IMR-90 (cell line): Measurements from ENCODE around the gene ELFN1. TPM values are rescaled to one million over a fixed set of nuclear protein-coding genes. Genes with fewer than 3 reads are reported as not detected.

ENCODE experiments used
- ATAC-seq: fragments of 200-7000 bp; cut with Tn5 transposase; 2 replicates; pipeline ENCODE4 v1.9.1; 2020; ENCODE audit warnings: low read depth, mild to moderate bottlenecking, moderate library complexity
- BruUV-seq: library from RNA; stranded (reverse); fragments of 400-500 nt; replicated peaks from 2 replicates; lab custom pipeline; 2021; lab: Mats Ljungman, UMichigan
- CTCF ChIA-PET: fragments of 300-600 bp; formaldehyde crosslinking; extraction: SDS; loops from one replicate; lab custom pipeline; 2021; ENCODE audit warnings: antibody characterized with exemption; lab: Yijun Ruan, JAX
- POLR2A ChIA-PET: fragments of 300-600 bp; sonication (Branson Sonifier 250); formaldehyde crosslinking; loops from one replicate; lab custom pipeline; 2022; ENCODE audit warnings: antibody characterized with exemption; ENCODE audit not compliant: unreplicated experiment; lab: Charles Lee
- DNase-seq: peaks from one replicate; pipeline ENCODE4 v3.0.0; 2013
- H2AFZ ChIP-seq: replicated peaks from 2 replicates; pipeline ENCODE3; 2013; ENCODE audit warnings: low read length, mild to moderate bottlenecking; ENCODE audit not compliant: poor library complexity
- H2AK5ac ChIP-seq: 2 replicates; pipeline ENCODE4 v1.6.1; 2013; ENCODE audit warnings: low read depth, low read length, inconsistent platforms
- H2AK9ac ChIP-seq: replicated peaks from 2 replicates; pipeline ENCODE3; 2013; ENCODE audit warnings: mild to moderate bottlenecking, low read depth, low read length, moderate library complexity; ENCODE audit not compliant: poor library complexity
- H2BK120ac ChIP-seq: 2 replicates; pipeline ENCODE4 v1.6.1; 2013; ENCODE audit warnings: low read depth, low read length, inconsistent platforms
- H2BK15ac ChIP-seq: 3 replicates; pipeline ENCODE4 v1.6.1; 2013; ENCODE audit warnings: low read depth, low read length, inconsistent platforms
- H2BK20ac ChIP-seq: 2 replicates; pipeline ENCODE4 v1.6.1; 2013; ENCODE audit warnings: low read depth, mild to moderate bottlenecking, inconsistent platforms, low read length, moderate library complexity
- H2BK5ac ChIP-seq: 2 replicates; pipeline ENCODE4 v1.6.1; 2013; ENCODE audit warnings: mild to moderate bottlenecking, low read depth, low read length, inconsistent platforms; ENCODE audit not compliant: poor library complexity, severe bottlenecking
- H3K14ac ChIP-seq: replicated peaks from 2 replicates; pipeline ENCODE4 v1.6.1; 2013; ENCODE audit warnings: low read depth, low read length, inconsistent platforms
- H3K18ac ChIP-seq: 2 replicates; pipeline ENCODE4 v1.6.1; 2013; ENCODE audit warnings: low read depth, low read length, control low read depth
- H3K23ac ChIP-seq: 2 replicates; pipeline ENCODE4 v1.6.1; 2013; ENCODE audit warnings: low read depth, low read length, inconsistent platforms
- H3K27ac ChIP-seq: 2 replicates; pipeline ENCODE4 v1.5.1; 2013; ENCODE audit warnings: mild to moderate bottlenecking, control low read depth, low read length; ENCODE audit not compliant: insufficient read depth
- H3K27me3 ChIP-seq: 2 replicates; pipeline ENCODE4 v1.6.1; 2013; ENCODE audit warnings: low read length; ENCODE audit not compliant: control insufficient read depth, insufficient read depth
- H3K36me3 ChIP-seq: 2 replicates; pipeline ENCODE4 v1.6.1; 2013; ENCODE audit warnings: low read length, mixed read lengths; ENCODE audit not compliant: control insufficient read depth, insufficient read depth
- H3K4ac ChIP-seq: 2 replicates; pipeline ENCODE4 v1.6.1; 2013; ENCODE audit warnings: low read depth, low read length, inconsistent platforms
- H3K4me1 ChIP-seq: 2 replicates; pipeline ENCODE4 v1.6.1; 2013; ENCODE audit warnings: low read length, mixed read lengths; ENCODE audit not compliant: control insufficient read depth, insufficient read depth
- H3K4me2 ChIP-seq: 2 replicates; pipeline ENCODE4 v1.6.1; 2013; ENCODE audit warnings: low read depth, mild to moderate bottlenecking, control low read depth, low read length, moderate library complexity
- H3K4me3 ChIP-seq: 2 replicates; pipeline ENCODE4 v1.5.1; 2013; ENCODE audit warnings: low read depth, mild to moderate bottlenecking, control low read depth, low read length, moderate library complexity; ENCODE audit not compliant: insufficient read depth
- H3K56ac ChIP-seq: 2 replicates; pipeline ENCODE4 v1.6.1; 2013; ENCODE audit warnings: low read length, inconsistent platforms; ENCODE audit not compliant: insufficient read depth; ENCODE audit errors: extremely low read depth
- H3K79me1 ChIP-seq, 2 experiments: 2 replicates each; pipeline ENCODE4 v1.6.1; 2013; ENCODE audit warnings: low read length in 2 of 2, inconsistent platforms in 1 of 2, low read depth in 1 of 2
- H3K9ac ChIP-seq: 2 replicates; pipeline ENCODE4 v1.6.1; 2013; ENCODE audit warnings: low read depth, low read length, control low read depth
- H3K9me1 ChIP-seq: 2 replicates; pipeline ENCODE4 v1.6.1; 2013; ENCODE audit warnings: low read length, inconsistent platforms; ENCODE audit not compliant: insufficient read depth
- H3K9me3 ChIP-seq: 2 replicates; pipeline ENCODE4 v1.6.1; 2013; ENCODE audit warnings: low read length; ENCODE audit not compliant: control insufficient read depth, insufficient read depth
- H4K20me1 ChIP-seq: 2 replicates; pipeline ENCODE4 v1.6.1; 2013; ENCODE audit warnings: low read length, inconsistent platforms; ENCODE audit not compliant: insufficient read depth
- H4K5ac ChIP-seq: 2 replicates; pipeline ENCODE4 v1.6.1; 2013; ENCODE audit warnings: mild to moderate bottlenecking, low read depth, low read length, control low read depth
- H4K8ac ChIP-seq, 2 experiments: 2 replicates each; pipeline ENCODE4 v1.6.1; 2013; ENCODE audit warnings: low read depth in 2 of 2, low read length in 2 of 2, control low read depth in 1 of 2, inconsistent platforms in 1 of 2
- H4K91ac ChIP-seq: 2 replicates; pipeline ENCODE4 v1.6.1; 2013; ENCODE audit warnings: low read depth, low read length, inconsistent platforms; ENCODE audit not compliant: insufficient read depth
- BHLHE40 ChIP-seq: fragments of 150-350 bp; IDR thresholded peaks from 2 replicates; pipeline ENCODE4 v1.6.1; 2016; ENCODE audit warnings: mild to moderate bottlenecking, low read depth, low read length
- CEBPB ChIP-seq: IDR thresholded peaks from 2 replicates; pipeline ENCODE4 v1.6.1; 2012; ENCODE audit warnings: low read depth, low read length, improper control_type of control experiment
- USF2 ChIP-seq: fragments of 150-350 bp; IDR thresholded peaks from 2 replicates; pipeline ENCODE4 v1.6.1; 2017; ENCODE audit warnings: mild to moderate bottlenecking, antibody characterized with exemption, low read length, low read depth
- WGBS, 2 experiments: methylation state at CpG; one replicate each; pipeline versions ENCODE4 v1.1.5 to v1.1.7; 2013; ENCODE audit warnings: missing lambda C conversion rate in 2 of 2; ENCODE audit not compliant: insufficient read length in 1 of 2; ENCODE audit errors: extremely low coverage in 2 of 2; 5-methylcytosine and 5-hydroxymethylcytosine counted together
- dilution Hi-C: fragments of 300-500 bp; cut with HindIII; formaldehyde crosslinking; loops from one replicate; pipeline ENCODE4 v1.14.3; 2018; ENCODE audit warnings: low sequenced_read_pairs; ENCODE audit not compliant: unreplicated experiment
- in situ Hi-C: fragments of 300-500 bp; cut with MboI; formaldehyde crosslinking; loops from 3 replicates; pipeline ENCODE4 v1.14.3; 2019; ENCODE audit warnings: low sequenced_read_pairs, inconsistent platforms, mixed read lengths
- intact Hi-C: fragments of 100-400 bp; cut with micrococcal nuclease; formaldehyde crosslinking; loops from 2 replicates; pipeline ENCODE4 v1.10.0; 2022
- polyA plus RNA-seq, 3 experiments: library from polyadenylated mRNA; depleted of rRNA; stranded (reverse); fragments of >200 nt; gene quantifications; 2 replicates each; pipeline ENCODE4 v1.2.3, GENCODE V29; 2012; ENCODE audit warnings: low replicate concordance in 1 of 3
- total RNA-seq: library from RNA; depleted of rRNA; stranded (reverse); fragments of >200 nt; gene quantifications from 2 replicates; pipeline ENCODE4 v1.2.3, GENCODE V29; 2012
- TF ChIP-seq, protein P1 (sequence below): conservative IDR thresholded peaks from 2 replicates; pipeline ENCODE4 v1.5.1; 2012; ENCODE audit warnings: mild to moderate bottlenecking, low read depth, low read length, improper control_type of control experiment

Gene ELFN1
- total and polyA plus RNA-seq, 2 of the 4 experiments (the other 2 are of a cell fraction): 1.6 to 5.2 TPM

- intact Hi-C loops: no loop called here
- no peak overlapping the region for H4K8ac ChIP-seq
- H2BK20ac ChIP-seq: no peak overlapping the region
- H3K9me3 ChIP-seq: peaks cover under 1% of the 10 kb centered on the region
- H3K9me1 ChIP-seq: no peaks in the 10 kb centered on the region
- no peaks in the 10 kb centered on the region for H4K20me1 ChIP-seq
- H3K4me1 ChIP-seq: no peaks in the 10 kb centered on the region
- TF ChIP-seq, protein P1, sequence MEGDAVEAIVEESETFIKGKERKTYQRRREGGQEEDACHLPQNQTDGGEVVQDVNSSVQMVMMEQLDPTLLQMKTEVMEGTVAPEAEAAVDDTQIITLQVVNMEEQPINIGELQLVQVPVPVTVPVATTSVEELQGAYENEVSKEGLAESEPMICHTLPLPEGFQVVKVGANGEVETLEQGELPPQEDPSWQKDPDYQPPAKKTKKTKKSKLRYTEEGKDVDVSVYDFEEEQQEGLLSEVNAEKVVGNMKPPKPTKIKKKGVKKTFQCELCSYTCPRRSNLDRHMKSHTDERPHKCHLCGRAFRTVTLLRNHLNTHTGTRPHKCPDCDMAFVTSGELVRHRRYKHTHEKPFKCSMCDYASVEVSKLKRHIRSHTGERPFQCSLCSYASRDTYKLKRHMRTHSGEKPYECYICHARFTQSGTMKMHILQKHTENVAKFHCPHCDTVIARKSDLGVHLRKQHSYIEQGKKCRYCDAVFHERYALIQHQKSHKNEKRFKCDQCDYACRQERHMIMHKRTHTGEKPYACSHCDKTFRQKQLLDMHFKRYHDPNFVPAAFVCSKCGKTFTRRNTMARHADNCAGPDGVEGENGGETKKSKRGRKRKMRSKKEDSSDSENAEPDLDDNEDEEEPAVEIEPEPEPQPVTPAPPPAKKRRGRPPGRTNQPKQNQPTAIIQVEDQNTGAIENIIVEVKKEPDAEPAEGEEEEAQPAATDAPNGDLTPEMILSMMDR: no peak
- TF ChIP-seq BHLHE40: no peak
- TF ChIP-seq CEBPB: no peak
- no peak for TF ChIP-seq USF2
- BruUV-seq: no TSS peak
- H2AK5ac ChIP-seq: no peak overlapping the region
- H2BK120ac ChIP-seq: no peak overlapping the region
- ATAC-seq: no peak
- dilution Hi-C loops: no loop called here
- H3K23ac ChIP-seq: no peak overlapping the region
- H4K5ac ChIP-seq: no peak overlapping the region
- no peak overlapping the region for H3K4me3 ChIP-seq
- H3K27me3 ChIP-seq: peaks cover 59% of the 10 kb centered on the region
- H3K4me2 ChIP-seq: no peak overlapping the region
- no peak overlapping the region for H3K18ac ChIP-seq
- no peak overlapping the region for H2BK5ac ChIP-seq
- 40% methylated on average over 1 of the region's 14 CpGs; no CpG with 5 or more reads in 1 of the 2 experiments for WGBS, 2 experiments
- H3K27ac ChIP-seq: no peak overlapping the region
- CTCF ChIA-PET: no interaction called here
- H3K4ac ChIP-seq: no peak overlapping the region
- H4K91ac ChIP-seq: no peak overlapping the region
- H3K79me1 ChIP-seq: no peaks in the 10 kb centered on the region
- no peak overlapping the region for H3K14ac ChIP-seq
- no peak for DNase-seq
- no peak overlapping the region for H2AFZ ChIP-seq
- H2AK9ac ChIP-seq: no peak overlapping the region
- H2BK15ac ChIP-seq: no peak overlapping the region
- no peak overlapping the region for H3K56ac ChIP-seq
- in situ Hi-C loops: no loop called here
- no peak overlapping the region for H3K9ac ChIP-seq
- POLR2A ChIA-PET: no interaction called here
- no peaks in the 10 kb centered on the region for H3K36me3 ChIP-seq
These were observed 27.8 kb upstream of the ELFN1 start for GRCh38 chr7:1642291-1642731.
